ENCODE results near the gene TMEM63C.

- no peak for TF ChIP-seq TAF1 (IDR thresholded peaks at IDR 0.05; ENCODE audit: low read depth)
- TF ChIP-seq REST (IDR thresholded peaks at IDR 0.05; ENCODE audit: low read depth), result no peak
- TF ChIP-seq, protein P1, sequence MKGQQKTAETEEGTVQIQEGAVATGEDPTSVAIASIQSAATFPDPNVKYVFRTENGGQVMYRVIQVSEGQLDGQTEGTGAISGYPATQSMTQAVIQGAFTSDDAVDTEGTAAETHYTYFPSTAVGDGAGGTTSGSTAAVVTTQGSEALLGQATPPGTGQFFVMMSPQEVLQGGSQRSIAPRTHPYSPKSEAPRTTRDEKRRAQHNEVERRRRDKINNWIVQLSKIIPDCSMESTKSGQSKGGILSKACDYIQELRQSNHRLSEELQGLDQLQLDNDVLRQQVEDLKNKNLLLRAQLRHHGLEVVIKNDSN (IDR thresholded peaks at IDR 0.05), result no peak
Measured at GRCh38 chr14:77224212-77224611, 42.6 kb downstream of the TMEM63C start.
